DOHH2 (cell line): Measurements from ENCODE around the gene SLC37A1.

ENCODE experiments used
- H3F3A ChIP-seq: fragments of 200-600 bp; sonication (generic), shearing (Covaris generic); 2 replicates; pipeline ENCODE4 v1.6.0; 2016; ENCODE audit warnings: antibody characterized with exemption, mild to moderate bottlenecking; ENCODE audit not compliant: control insufficient read depth, insufficient read depth
- H3K27ac ChIP-seq: fragments of 200-600 bp; sonication (generic); 2 replicates; pipeline ENCODE4 v1.5.1; 2014; ENCODE audit warnings: low read depth, mild to moderate bottlenecking, low read length, moderate library complexity
- H3K27me3 ChIP-seq: fragments of 200-600 bp; sonication (generic); 2 replicates; pipeline ENCODE4 v1.6.1; 2014; ENCODE audit warnings: mild to moderate bottlenecking, low read length, mixed read lengths; ENCODE audit not compliant: control insufficient read depth
- H3K36me3 ChIP-seq: fragments of 200-600 bp; sonication (generic); 2 replicates; pipeline ENCODE4 v1.6.1; 2014; ENCODE audit warnings: mild to moderate bottlenecking, low read length, moderate library complexity, mixed read lengths; ENCODE audit not compliant: control insufficient read depth
- H3K4me1 ChIP-seq: fragments of 200-600 bp; sonication (generic); 2 replicates; pipeline ENCODE4 v1.6.1; 2014; ENCODE audit warnings: mild to moderate bottlenecking, low read length, mixed read lengths; ENCODE audit not compliant: control insufficient read depth
- H3K4me2 ChIP-seq: fragments of 200-600 bp; sonication (generic); 2 replicates; pipeline ENCODE4 v1.6.0; 2014; ENCODE audit warnings: mild to moderate bottlenecking, low read length, moderate library complexity
- H3K4me3 ChIP-seq: fragments of 200-600 bp; sonication (generic); 2 replicates; pipeline ENCODE4 v1.5.1; 2014; ENCODE audit warnings: mild to moderate bottlenecking, low read length, mixed read lengths
- H3K79me2 ChIP-seq: fragments of 200-600 bp; sonication (generic); 2 replicates; pipeline ENCODE4 v1.6.1; 2014; ENCODE audit warnings: mild to moderate bottlenecking, low read length, mixed read lengths; ENCODE audit not compliant: control insufficient read depth
- H3K9me2 ChIP-seq: fragments of 200-600 bp; sonication (generic); replicated peaks from 2 replicates; pipeline ENCODE4 v1.6.1; 2014; ENCODE audit warnings: mild to moderate bottlenecking, low read length, mixed read lengths; ENCODE audit not compliant: control insufficient read depth
- H3K9me3 ChIP-seq: fragments of 200-600 bp; sonication (generic); 2 replicates; pipeline ENCODE4 v1.6.1; 2014; ENCODE audit warnings: antibody characterized with exemption, low read length, mixed read lengths; ENCODE audit not compliant: control insufficient read depth, insufficient read depth
- H4K20me1 ChIP-seq: fragments of 200-600 bp; sonication (generic); 2 replicates; pipeline ENCODE4 v1.6.0; 2014; ENCODE audit warnings: low read depth, mild to moderate bottlenecking, antibody characterized with exemption, low read length, moderate library complexity; ENCODE audit not compliant: control insufficient read depth, insufficient read depth
- CTCF ChIP-seq: fragments of 200-600 bp; sonication (generic); IDR thresholded peaks from one replicate; pipeline ENCODE4 v1.5.1; 2014; ENCODE audit warnings: antibody characterized with exemption, mild to moderate bottlenecking, low read depth, low read length; ENCODE audit not compliant: poor library complexity, severe bottlenecking
- EZH2phosphoT487 ChIP-seq: fragments of 200-600 bp; sonication (generic); IDR thresholded peaks from 2 replicates; pipeline ENCODE4 v1.6.1; 2017; ENCODE audit warnings: borderline replicate concordance, mild to moderate bottlenecking, antibody characterized with exemption, low read length, moderate library complexity, mixed read lengths

Gene SLC37A1

GRCh38 chr21:42556960-42557359, 43.3 kb downstream of the SLC37A1 start:
- Histone ChIP-seq H3K36me3 (peaks cover 56% of the 10 kb centered on the region), H3K4me2 (peak overlapping the region; percentile 96), H3K9me2 (no peaks in the 10 kb centered on the region), H3K9me3 (no peaks in the 10 kb centered on the region), H3K79me2 (peaks cover 38% of the 10 kb centered on the region), H4K20me1 (no peaks in the 10 kb centered on the region), H3K27me3 (no peaks in the 10 kb centered on the region), H3K4me3 (peak overlapping the region; percentile 51), H3F3A (peaks cover 20% of the 10 kb centered on the region), H3K27ac (peak overlapping the region; percentile 60), H3K4me1 (peaks cover 89% of the 10 kb centered on the region)
- TF ChIP-seq EZH2phosphoT487 (no peak), CTCF (no peak)

- Histone ChIP-seq H3K27ac (peak overlapping the region; percentile 60), H3K9me2 (no peaks in the 10 kb centered on the region)
Observed at GRCh38 chr21:42557420-42557819, 43.8 kb downstream of the SLC37A1 start.

GRCh38 chr21:42558368-42558767, 44.7 kb downstream of the SLC37A1 start:
- no peaks in the 10 kb centered on the region for H3K9me3 ChIP-seq
- TF ChIP-seq EZH2phosphoT487 (no peak), CTCF (no peak)
- peaks cover 96% of the 10 kb centered on the region for H3K4me1 ChIP-seq
- peaks cover 66% of the 10 kb centered on the region for H3K36me3 ChIP-seq
- peaks cover 29% of the 10 kb centered on the region for H3F3A ChIP-seq
- H4K20me1 ChIP-seq, result no peaks in the 10 kb centered on the region
- H3K9me2 ChIP-seq, result no peaks in the 10 kb centered on the region
- H3K4me2 ChIP-seq, result peak overlapping the region; percentile 96
- peak overlapping the region; percentile 60; the same call in 1 of the 2 replicates for H3K27ac ChIP-seq
- peaks cover 43% of the 10 kb centered on the region for H3K79me2 ChIP-seq
- H3K27me3 ChIP-seq, result no peaks in the 10 kb centered on the region
- H3K4me3 ChIP-seq, result peak overlapping the region; percentile 88

More at GRCh38 chr21:42557420-42557819, 43.8 kb downstream of the SLC37A1 start:
- no peak for TF ChIP-seq CTCF
- no peak for TF ChIP-seq EZH2phosphoT487
- peak overlapping the region; percentile 51 for H3K4me3 ChIP-seq
- H4K20me1 ChIP-seq, result no peaks in the 10 kb centered on the region
- H3K4me1 ChIP-seq, result peaks cover 94% of the 10 kb centered on the region
- H3K79me2 ChIP-seq, result peaks cover 38% of the 10 kb centered on the region
- H3K9me3 ChIP-seq, result no peaks in the 10 kb centered on the region
- H3F3A ChIP-seq, result peaks cover 25% of the 10 kb centered on the region
- no peaks in the 10 kb centered on the region for H3K27me3 ChIP-seq
- peaks cover 59% of the 10 kb centered on the region for H3K36me3 ChIP-seq
- peak overlapping the region; percentile 96 for H3K4me2 ChIP-seq
